ENCODE data around the gene RSPH6A. TPM values are rescaled to one million over a fixed set of nuclear protein-coding genes. Genes with fewer than 3 reads are reported as not detected.

The RSPH6A gene
- total and polyA plus RNA-seq, 2 of the 4 experiments (the other 2 are of a cell fraction) = under 0.01 to 0.09 TPM

DNA sequence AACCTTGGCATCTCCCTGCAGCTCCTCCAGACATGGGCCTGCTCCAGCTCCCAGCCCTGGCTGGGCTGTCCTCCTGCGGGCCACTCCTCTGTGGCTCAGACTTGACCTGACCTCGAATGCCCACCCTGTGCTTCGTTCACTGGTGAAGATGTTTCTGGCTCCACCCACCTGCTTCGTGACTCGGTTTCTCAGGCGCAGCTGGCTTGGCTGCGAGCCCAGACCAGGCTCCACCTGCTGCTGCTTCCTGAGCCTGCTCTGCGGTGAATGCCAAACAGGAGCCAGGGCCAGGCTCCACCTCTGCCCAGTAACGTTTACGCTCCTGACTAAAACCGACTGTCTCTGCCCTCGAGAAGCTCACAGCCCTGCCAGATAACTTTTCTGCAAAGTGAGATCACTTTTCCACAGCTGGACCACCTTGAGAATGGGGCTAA, 8.9 kb upstream of the RSPH6A start:
- H3K18ac ChIP-seq (ENCODE audit: low read depth, low read length) = no peak overlapping the region
- no peak overlapping the region for H3K56ac ChIP-seq (ENCODE audit: extremely low read depth, insufficient read depth, low read length)
- no peak overlapping the region for H2AK9ac ChIP-seq (replicated peaks; ENCODE audit: low read depth, low read length, poor library complexity)
- BruUV-seq (replicated peaks) = no TSS peak
- H4K20me1 ChIP-seq (ENCODE audit: insufficient read depth, low read length) = peaks cover 7% of the 10 kb centered on the region; the same call in 1 of the 2 replicates
- H3K27ac ChIP-seq (ENCODE audit: insufficient read depth, low read length) = no peak overlapping the region
- in situ Hi-C loops (cut with MboI; ENCODE audit: low sequenced_read_pairs) (no loop called here), dilution Hi-C loops (cut with HindIII; ENCODE audit: low sequenced_read_pairs, unreplicated experiment) (no loop called here), intact Hi-C loops (cut with micrococcal nuclease) (no loop called here)
- H3K4me1 ChIP-seq (ENCODE audit: control insufficient read depth, insufficient read depth, low read length) = no peaks in the 10 kb centered on the region
- no peak overlapping the region for H4K8ac ChIP-seq (ENCODE audit: low read depth in 2 of 2, low read length in 2 of 2)
- peaks cover 87% of the 10 kb centered on the region for H3K36me3 ChIP-seq (ENCODE audit: control insufficient read depth, insufficient read depth, low read length)
- ChIA-PET CTCF (no interaction called here), POLR2A (ENCODE audit: unreplicated experiment) (interaction anchor here (0.5 kb wide), 1 partner anchor 53 kb away, joined by 7 read pairs; no protein-coding TSS in a partner anchor)
- H4K5ac ChIP-seq (ENCODE audit: low read depth, low read length) = no peak overlapping the region
- no peaks in the 10 kb centered on the region for H3K9me3 ChIP-seq (ENCODE audit: control insufficient read depth, insufficient read depth, low read length)
- H3K4me3 ChIP-seq (ENCODE audit: insufficient read depth, low read depth, low read length) = no peak overlapping the region
- DNase-seq (no peak), ATAC-seq (ENCODE audit: low read depth) (no peak)
- 63% methylated on average over 8 of the region's 12 CpGs; no CpG with 5 or more reads in 1 of the 2 experiments for WGBS, 2 experiments (ENCODE audit: extremely low coverage in 2 of 2, insufficient read length in 1 of 2)
- no peak overlapping the region for H2AK5ac ChIP-seq (ENCODE audit: low read depth, low read length)
- H3K14ac ChIP-seq (replicated peaks; ENCODE audit: low read depth, low read length) = no peak overlapping the region
- no peak overlapping the region for H4K91ac ChIP-seq (ENCODE audit: insufficient read depth, low read depth, low read length)
- H2BK120ac ChIP-seq (ENCODE audit: low read depth, low read length) = no peak overlapping the region
- no peaks in the 10 kb centered on the region for H3K27me3 ChIP-seq (ENCODE audit: control insufficient read depth, insufficient read depth, low read length)
- H3K79me1 ChIP-seq (ENCODE audit: low read depth in 1 of 2, low read length in 2 of 2) = no peaks in the 10 kb centered on the region; a peak in 1 of 4 replicates
- no peak overlapping the region for H3K4ac ChIP-seq (ENCODE audit: low read depth, low read length)
- H3K9me1 ChIP-seq (ENCODE audit: insufficient read depth, low read length) = no peaks in the 10 kb centered on the region
- H2BK5ac ChIP-seq (ENCODE audit: low read depth, low read length, poor library complexity, severe bottlenecking) = no peak overlapping the region
- no peak overlapping the region for H2BK20ac ChIP-seq (ENCODE audit: low read depth, low read length)
- no peak overlapping the region for H3K9ac ChIP-seq (ENCODE audit: low read depth, low read length)
- TF ChIP-seq NFE2L2 (IDR thresholded peaks at IDR 0.05; ENCODE audit: low read depth, low read length) = no peak
- no peak for TF ChIP-seq SMC3 (IDR thresholded peaks at IDR 0.05; ENCODE audit: low read depth, low read length)
- TF ChIP-seq, protein P1, sequence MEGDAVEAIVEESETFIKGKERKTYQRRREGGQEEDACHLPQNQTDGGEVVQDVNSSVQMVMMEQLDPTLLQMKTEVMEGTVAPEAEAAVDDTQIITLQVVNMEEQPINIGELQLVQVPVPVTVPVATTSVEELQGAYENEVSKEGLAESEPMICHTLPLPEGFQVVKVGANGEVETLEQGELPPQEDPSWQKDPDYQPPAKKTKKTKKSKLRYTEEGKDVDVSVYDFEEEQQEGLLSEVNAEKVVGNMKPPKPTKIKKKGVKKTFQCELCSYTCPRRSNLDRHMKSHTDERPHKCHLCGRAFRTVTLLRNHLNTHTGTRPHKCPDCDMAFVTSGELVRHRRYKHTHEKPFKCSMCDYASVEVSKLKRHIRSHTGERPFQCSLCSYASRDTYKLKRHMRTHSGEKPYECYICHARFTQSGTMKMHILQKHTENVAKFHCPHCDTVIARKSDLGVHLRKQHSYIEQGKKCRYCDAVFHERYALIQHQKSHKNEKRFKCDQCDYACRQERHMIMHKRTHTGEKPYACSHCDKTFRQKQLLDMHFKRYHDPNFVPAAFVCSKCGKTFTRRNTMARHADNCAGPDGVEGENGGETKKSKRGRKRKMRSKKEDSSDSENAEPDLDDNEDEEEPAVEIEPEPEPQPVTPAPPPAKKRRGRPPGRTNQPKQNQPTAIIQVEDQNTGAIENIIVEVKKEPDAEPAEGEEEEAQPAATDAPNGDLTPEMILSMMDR (conservative IDR thresholded peaks at IDR 0.05; ENCODE audit: low read depth, low read length) = no peak
- TF ChIP-seq, protein P2, sequence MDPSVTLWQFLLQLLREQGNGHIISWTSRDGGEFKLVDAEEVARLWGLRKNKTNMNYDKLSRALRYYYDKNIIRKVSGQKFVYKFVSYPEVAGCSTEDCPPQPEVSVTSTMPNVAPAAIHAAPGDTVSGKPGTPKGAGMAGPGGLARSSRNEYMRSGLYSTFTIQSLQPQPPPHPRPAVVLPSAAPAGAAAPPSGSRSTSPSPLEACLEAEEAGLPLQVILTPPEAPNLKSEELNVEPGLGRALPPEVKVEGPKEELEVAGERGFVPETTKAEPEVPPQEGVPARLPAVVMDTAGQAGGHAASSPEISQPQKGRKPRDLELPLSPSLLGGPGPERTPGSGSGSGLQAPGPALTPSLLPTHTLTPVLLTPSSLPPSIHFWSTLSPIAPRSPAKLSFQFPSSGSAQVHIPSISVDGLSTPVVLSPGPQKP (IDR thresholded peaks at IDR 0.05; ENCODE audit: borderline replicate concordance, low read depth, low read length) = no peak
- no peak for TF ChIP-seq MAZ (IDR thresholded peaks at IDR 0.05; ENCODE audit: borderline replicate concordance, low read depth, low read length)
- no peak for TF ChIP-seq RFX5 (IDR thresholded peaks at IDR 0.05; ENCODE audit: low read depth, low read length)
- TF ChIP-seq MXI1 (IDR thresholded peaks at IDR 0.05; ENCODE audit: borderline replicate concordance, low read depth, low read length) = no peak
- TF ChIP-seq CEBPB (IDR thresholded peaks at IDR 0.05; ENCODE audit: low read depth, low read length) = no peak
- TF ChIP-seq RAD21 (IDR thresholded peaks at IDR 0.05; ENCODE audit: low read length) = no peak
- TF ChIP-seq BHLHE40 (IDR thresholded peaks at IDR 0.05; ENCODE audit: low read depth, low read length) = no peak
- no peak for TF ChIP-seq FOS (IDR thresholded peaks at IDR 0.05; ENCODE audit: low read depth, low read length)
- TF ChIP-seq CHD1 (IDR thresholded peaks at IDR 0.05; ENCODE audit: low read depth, low read length) = no peak
- H2AFZ ChIP-seq (replicated peaks; ENCODE audit: low read length, poor library complexity) = no peak overlapping the region
- no peak overlapping the region for H2BK15ac ChIP-seq (ENCODE audit: low read depth, low read length)
- H3K23ac ChIP-seq (ENCODE audit: low read depth, low read length) = no peak overlapping the region
- no peak overlapping the region for H3K4me2 ChIP-seq (ENCODE audit: low read depth, low read length)

Measured in IMR-90 (cell line).